ENCODE results near the gene GGN.

GGN gene

GRCh38 chr19:38387550-38388348, at the start of gene GGN:
TSS of gene GGN (minus strand) at chr19:38388034. CDS start at chr19:38387261, 773 bp downstream.
- peak; percentile 65 to 71 (median 68) for DNase-seq (ENCODE audit: low read depth in 4 of 4, low spot score in 1 of 4)

- no peak for DNase-seq (ENCODE audit: low read depth in 4 of 4, low spot score in 1 of 4)
Measured at GRCh38 chr19:38437295-38437694, 49.5 kb upstream of the GGN start.

DNA sequence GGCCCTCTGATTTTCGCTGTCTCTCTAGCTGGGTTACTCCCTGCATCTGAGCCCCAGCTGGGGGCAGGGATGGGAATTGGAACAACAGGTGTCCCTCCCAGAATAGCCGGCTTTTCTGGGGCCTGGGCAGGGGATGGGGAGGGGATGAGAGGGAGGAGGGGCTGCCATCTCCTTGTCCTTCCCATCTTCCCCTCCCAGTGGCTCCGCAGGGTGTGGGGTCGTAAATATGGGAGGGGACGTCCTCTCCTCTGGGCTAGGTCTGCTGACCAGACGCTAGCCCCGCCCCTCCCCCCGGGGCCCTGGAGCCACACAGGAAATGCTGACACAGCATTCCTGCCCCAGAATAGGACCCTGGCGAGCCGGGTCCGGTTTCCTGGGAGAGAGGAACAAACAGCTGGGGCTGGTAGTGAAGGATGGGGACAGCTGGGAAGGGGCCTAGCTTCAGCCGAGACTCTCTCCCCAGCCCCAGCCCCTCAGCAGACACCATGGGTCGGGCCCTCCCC, 46.8 kb upstream of the GGN start:
- no peak for DNase-seq (ENCODE audit: low read depth in 4 of 4, low spot score in 1 of 4)

- DNase-seq (ENCODE audit: low read depth in 4 of 4, low spot score in 1 of 4): peak in 2 of 4 experiments; percentile 37 to 60
Measured at GRCh38 chr19:38433268-38433733, 45.5 kb upstream of the GGN start, which contains the start of gene RYR1. TSS of gene RYR1 (plus strand) at chr19:38433691. CDS start at chr19:38433830, 139 bp downstream.

- DNase-seq (ENCODE audit: low read depth in 4 of 4, low spot score in 1 of 4): no peak
Measured at GRCh38 chr19:38430931-38431330, 43.1 kb upstream of the GGN start.

DNA sequence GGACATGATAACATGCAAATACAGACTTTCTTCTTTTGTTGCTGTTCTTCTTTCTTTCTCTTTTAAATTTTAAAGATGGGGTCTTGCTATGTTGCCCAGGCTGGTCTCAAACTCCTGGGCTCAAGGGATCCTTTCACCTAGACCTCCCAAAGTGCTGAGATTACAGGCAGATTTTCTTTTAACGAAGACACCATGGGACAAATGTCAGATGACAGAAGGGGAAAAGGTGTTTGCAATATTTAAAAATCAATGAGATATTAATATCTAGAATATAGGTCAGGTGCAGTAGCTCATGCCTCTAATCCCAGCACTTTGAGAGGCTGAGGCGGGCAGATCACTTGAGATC, 42.0 kb upstream of the GGN start:
- no peak for DNase-seq (ENCODE audit: low read depth in 4 of 4, low spot score in 1 of 4)

- DNase-seq (ENCODE audit: low read depth in 4 of 4, low spot score in 1 of 4): peak in 1 of 4 experiments; percentile 41
Measured at GRCh38 chr19:38429055-38429810, 41.4 kb upstream of the GGN start.

- DNase-seq (ENCODE audit: low read depth in 4 of 4, low spot score in 1 of 4): peak in 2 of 4 experiments; percentile 39 to 57
Measured at GRCh38 chr19:38427035-38427677, 39.3 kb upstream of the GGN start.

- peak in 2 of 4 experiments; percentile 36 to 51 for DNase-seq (ENCODE audit: low read depth in 4 of 4, low spot score in 1 of 4)
Measured at GRCh38 chr19:38425810-38426466, 38.1 kb upstream of the GGN start, which contains the start of gene RASGRP4. TSS of gene RASGRP4 (minus strand) at chr19:38426219. CDS start at chr19:38426091, 128 bp downstream.

GRCh38 chr19:38425222-38425809, 37.5 kb upstream of the GGN start:
- DNase-seq (ENCODE audit: low read depth in 4 of 4, low spot score in 1 of 4): no peak

- no peak for DNase-seq (ENCODE audit: low read depth in 4 of 4, low spot score in 1 of 4)
Measured at GRCh38 chr19:38424272-38424671, 36.4 kb upstream of the GGN start.

DNA sequence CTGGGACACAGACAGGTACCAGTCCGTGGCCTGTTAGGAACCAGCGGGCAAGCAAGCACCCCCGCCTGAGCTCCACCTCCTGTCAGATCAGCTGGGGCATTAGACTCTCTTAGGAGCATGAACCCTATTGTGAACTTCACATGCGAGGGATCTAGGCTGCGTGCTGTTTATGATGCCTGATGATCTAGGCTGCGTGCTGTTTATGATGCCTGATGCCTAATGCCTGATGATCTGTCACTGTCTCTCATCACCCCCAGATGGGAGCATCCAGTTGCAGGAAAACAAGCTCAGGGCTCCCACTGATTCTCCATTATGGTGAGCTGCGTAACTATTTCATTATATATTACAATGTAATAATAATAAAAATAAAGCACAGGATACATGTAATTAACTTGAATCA, 34.6 kb upstream of the GGN start:
- DNase-seq (ENCODE audit: low read depth in 4 of 4, low spot score in 1 of 4): no peak

GRCh38 chr19:38421856-38422255, 34.0 kb upstream of the GGN start:
- DNase-seq (ENCODE audit: low read depth in 4 of 4, low spot score in 1 of 4): no peak

GRCh38 chr19:38420935-38421334, 33.1 kb upstream of the GGN start:
- DNase-seq (ENCODE audit: low read depth in 4 of 4, low spot score in 1 of 4): no peak

DNA sequence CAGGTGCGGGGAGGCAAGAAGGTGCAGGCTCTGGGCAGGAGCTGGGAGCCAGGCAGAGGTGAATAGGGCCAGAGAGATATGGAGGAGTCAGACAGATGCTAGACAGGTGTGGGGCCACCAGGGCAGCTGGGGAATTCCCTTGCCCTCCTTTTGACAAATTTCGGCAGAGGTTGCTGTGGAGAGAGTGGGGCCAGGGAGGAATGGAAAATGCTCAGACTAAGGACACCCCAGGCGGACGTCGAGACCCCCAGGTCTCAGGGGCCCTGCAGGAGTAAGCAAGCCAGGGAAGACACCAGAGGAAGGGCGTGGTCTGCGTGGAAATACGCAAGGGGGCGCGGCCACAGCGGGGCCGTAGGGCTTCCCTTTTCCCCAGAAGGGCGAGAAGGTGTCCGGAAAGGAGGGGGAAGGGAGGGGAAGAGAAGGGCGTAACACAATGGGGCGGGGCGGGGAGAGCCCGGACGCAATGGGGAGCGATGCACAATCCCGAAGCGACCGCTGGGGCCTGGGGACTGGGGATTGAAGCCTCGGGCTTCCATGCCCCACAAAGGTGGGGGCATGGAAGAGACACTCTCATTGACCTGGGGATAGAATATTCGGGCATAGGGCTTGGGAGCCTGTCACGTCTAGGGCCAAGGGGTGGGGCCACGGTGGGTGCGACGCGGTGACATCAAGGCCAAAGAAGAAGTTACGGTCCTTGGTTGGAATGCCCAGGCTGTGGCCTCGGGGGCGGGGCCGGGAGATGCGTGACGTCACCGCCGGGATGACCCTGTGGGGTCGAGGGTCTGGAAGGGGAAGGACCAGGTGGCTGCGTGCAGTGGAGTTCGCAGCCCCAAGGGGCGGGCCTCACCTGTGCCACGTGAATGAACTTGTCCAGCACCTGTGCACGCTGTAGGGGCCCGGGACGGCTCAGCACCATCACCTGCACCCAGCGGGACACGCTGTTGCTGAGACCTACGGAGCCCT, 30.0 kb upstream of the GGN start:
- peak in 3 of 4 experiments; percentile 41 to 66 (median 47) for DNase-seq (ENCODE audit: low read depth in 4 of 4, low spot score in 1 of 4)

- DNase-seq (ENCODE audit: low read depth in 4 of 4, low spot score in 1 of 4): no peak
Measured at GRCh38 chr19:38417146-38417543, 29.3 kb upstream of the GGN start.

- no peak for DNase-seq (ENCODE audit: low read depth in 4 of 4, low spot score in 1 of 4)
Measured at GRCh38 chr19:38413416-38413815, 25.6 kb upstream of the GGN start.

- DNase-seq (ENCODE audit: low read depth in 4 of 4, low spot score in 1 of 4): no peak
Measured at GRCh38 chr19:38412961-38413360, 25.1 kb upstream of the GGN start.

GRCh38 chr19:38412491-38412890, 24.7 kb upstream of the GGN start:
- no peak for DNase-seq (ENCODE audit: low read depth in 4 of 4, low spot score in 1 of 4)
